Hippocampal formation (tissue), 2 donors: ENCODE measurements around the gene HIVEP3.
"Not testable (repeated sequence)": the region's sequence is repeated elsewhere in the genome, so short reads cannot be mapped to it uniquely, and the experiment has no call there.

ENCODE experiments used
- DNase-seq, 2 donors: peaks; one replicate each; lab custom pipeline; 2025; lab: John Stamatoyannopoulos, UW

Gene HIVEP3

DNA sequence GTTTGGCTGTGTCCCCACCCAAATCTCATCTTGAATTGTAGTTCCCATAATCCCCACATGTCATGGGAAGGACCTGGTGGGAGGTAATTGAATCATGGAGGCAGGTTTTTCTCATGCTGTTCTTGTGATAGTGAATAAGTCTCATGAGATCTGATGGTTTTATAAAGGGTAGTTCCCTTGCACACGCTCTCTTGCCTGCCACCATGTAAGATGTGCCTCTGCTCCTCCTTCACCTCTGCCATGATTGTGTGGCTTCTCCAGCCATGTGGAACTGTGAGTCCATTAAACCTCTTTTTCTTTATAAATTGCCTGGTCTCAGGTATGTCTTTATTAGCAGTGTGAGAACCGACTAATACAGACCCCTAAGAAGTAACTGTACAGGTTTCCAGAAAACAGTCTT, 2.5 kb upstream of the HIVEP3 start:
- not testable (repeated sequence) for DNase-seq

DNA sequence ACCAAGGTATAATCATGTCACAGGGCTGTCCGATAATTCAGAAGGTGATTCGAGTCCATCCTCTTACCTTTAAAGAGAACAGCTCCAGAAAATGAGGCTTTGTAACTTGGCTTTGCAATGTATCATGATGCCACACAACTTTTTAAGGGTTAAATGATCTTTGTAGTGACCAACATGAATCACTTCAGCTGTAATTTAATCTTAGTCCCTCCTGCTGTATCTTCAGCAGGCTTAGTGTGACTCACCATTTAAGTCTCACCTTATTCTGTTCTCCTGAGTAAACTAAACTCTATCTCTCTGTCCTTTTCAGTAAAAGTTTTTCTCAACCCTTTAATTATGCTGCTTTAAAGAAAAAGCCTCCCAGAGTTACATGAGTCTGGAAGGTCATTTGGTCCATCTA, 1.9 kb upstream of the HIVEP3 start:
- no peak for DNase-seq

DNA sequence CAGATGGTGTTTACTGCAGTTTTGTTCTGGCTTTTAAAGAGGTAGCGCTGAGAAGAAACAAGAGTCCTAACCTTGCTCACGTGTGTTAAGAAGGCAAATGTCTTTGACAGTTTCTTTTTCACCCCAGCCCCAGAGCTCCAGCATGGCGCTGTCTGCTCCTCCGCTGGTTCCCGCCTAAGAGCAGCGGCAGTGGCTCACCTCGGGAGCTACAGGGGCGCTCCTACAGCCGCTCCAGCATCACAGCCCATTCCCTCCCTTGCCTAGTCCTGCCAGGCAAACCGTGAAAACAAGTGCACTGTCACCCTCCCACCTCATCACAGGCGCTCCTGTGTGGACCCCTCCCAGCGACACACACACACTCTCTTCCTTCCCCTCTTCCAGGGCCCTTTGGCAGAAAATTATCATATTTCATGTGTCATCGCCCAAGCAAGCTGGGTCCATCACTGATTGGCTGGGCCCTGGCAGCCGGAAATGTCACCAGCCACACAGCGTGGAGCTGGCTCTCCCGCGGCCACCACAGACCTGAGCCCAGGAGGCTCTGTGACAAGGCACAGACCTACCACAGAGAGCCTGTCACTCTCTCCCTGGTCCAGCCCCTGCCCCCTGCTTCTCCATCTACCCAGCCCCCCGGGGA, 1.2 kb upstream of the HIVEP3 start:
- peak in 1 of 2 donors; percentile 28 for DNase-seq

DNA sequence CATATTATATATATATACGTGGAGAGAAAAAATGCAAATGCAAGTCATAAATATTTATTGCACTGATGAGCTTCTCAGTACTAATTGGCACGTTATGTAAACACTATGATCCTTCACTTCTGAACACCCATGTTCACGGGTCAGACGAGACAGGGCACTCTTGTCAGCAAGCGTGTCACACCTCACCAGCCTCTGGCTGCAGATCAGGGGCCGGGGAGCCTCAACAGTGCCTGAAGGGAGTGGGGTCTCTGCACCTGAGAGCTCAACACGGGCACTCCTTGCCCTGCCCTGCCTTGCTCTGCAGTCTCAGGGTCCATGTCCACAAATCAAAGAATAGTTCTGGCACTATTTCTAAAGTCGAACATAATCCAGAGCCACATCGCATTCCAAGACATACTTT, 409 bp upstream of the HIVEP3 start:
- DNase-seq: no peak

DNA sequence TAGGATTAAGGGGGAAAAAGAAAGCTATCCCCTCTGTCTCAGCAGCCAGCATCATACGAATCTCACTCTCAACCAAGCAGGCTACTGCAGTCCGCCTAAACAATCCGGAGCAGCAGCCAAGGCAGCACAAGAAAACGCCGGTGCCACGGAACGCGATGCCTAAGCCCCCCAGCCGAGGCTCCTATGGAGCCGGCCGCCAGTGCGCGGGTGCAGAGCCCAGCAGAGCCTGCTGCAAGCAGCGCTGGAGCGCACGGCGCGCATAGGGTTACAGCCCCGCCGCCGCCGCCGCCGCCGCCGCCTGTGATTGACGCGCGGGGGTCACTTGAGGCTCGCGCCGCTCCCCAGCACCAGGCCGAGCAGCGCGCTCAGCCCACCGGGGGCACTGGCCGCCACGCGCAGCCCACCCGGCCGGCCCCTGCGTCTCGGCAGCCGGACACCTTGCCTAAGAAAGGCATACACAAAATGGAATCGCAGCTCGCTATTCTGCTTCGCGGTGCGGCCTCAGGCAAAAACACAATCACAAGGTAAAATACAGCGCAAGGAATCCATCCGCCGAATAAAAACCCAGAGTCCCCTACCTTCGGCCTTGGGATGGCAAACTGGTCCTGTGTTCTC, 780 bp downstream of the HIVEP3 start:
- DNase-seq: peak in 1 of 2 donors; percentile 23

DNA sequence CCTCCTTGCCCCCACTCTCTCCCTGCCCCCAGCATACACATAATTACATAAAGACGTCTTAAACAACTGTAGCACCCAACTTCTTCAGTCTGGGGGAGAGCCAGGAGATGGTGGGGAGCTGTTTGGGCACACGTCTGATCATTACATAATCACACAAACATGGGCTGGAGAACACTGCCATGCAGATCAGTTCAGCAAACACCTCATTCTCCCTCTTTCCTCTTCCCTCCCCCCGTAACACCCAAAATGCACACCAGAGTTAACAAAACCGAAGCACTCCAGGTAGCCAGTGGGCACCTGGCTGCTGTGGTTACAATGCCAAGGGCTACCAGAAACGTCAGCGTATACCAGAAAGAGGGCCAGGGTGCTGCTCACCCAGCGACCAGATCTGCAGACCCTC, 1.6 kb downstream of the HIVEP3 start:
- DNase-seq: peak in 1 of 2 donors; percentile 22

DNA sequence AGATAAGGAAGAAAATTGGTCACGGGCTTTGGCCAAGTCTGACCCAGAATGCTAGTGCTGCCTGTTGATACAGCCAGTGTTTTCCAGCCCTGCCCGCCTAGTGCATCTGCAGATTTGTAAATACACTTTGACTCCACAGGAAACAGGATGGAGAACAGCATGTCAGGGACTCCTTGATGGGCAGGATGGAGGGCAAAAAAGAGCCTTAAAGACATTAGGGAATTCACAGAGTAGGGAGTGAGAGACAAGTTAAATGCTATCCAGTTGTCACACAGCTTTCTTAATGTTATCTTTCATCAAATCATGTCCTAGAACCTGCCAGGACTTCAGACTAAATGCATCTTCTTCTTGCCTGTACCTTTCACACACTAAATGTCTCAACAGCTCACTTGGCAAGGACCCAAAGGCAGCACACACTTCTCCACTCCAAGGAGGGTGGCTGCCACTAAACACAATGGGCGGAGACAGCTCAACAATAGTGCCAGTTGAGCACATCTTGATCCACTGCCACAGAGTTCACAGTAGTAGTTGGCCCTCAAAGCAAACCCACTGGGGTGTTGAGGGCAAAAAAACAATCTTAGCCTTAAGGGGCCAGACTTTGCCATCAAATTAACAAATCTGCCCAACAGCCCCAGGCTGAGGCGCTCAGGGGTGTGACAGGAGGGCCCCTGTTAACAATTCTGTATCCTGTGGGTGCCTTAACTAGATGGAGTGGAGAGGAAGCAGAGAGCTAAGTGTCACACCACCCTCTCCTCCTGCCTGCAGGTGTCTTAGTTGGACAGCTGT, 2.7 kb downstream of the HIVEP3 start:
- DNase-seq: peak in 1 of 2 donors; percentile 8

DNA sequence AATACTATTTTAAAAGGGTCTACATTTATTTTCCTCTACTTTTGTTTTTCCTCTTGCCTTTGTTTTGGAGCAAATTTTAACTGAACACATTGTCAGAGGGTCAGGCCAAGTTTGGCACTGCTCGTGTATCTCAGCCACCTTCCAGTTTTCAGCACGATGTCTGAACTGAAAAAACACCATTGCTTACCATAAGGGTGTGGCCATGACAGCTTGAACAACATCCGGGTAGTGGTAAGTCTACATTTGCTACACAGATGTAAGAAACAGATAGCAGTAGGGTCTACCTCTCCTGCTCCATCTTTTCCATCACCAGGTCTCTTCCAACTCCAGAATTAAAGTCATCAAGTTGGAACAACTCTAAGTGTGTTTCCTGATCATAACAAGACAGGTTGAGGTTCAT, 4.2 kb downstream of the HIVEP3 start:
- DNase-seq: no peak

DNA sequence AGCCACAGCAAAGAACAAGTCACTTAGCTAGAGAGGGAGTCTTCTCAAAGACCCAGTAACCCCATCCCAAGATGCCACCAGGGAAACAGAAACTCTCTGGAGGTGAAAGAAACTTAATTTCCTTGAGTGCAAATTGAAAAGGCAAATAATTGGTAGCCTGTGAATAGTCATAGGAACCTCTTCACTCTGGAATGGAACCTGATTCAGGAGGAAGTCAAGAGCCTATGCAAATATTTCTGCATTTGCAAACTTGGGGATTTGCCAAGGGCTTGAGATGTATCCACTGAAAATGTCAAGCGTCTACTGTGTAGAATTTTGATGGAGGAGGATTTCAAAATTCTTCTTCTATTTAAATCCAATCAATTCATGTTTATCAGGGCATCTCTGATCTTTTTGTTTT, 5.7 kb downstream of the HIVEP3 start:
- DNase-seq: no peak

DNA sequence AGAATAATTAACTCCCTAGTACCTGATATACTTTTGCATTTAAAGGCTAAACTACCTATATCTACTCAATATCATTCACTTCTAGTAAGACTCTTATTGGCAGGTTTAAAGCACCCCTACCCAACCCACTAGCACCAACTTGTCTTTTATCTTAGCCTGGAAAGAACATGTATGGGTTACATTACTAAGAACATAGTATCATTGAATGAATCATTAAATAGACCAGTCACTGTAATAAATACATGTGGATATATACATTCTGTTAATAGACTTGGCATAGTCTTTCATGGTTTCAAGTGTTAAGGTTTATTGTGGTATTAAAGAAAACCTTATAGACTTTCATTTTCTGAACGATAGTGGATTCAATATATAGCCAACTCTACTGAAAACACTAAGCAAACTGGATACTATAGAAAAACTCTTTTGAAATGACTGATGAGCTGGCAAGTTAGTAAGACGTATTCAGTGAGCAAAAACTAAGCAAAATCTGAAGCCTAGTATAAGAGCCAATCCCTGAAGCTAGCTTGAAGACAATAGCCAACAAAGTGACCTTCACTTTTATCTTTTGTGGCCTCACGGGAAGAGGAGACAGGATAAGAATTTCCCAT, 10.3 kb downstream of the HIVEP3 start:
- DNase-seq: no peak

DNA sequence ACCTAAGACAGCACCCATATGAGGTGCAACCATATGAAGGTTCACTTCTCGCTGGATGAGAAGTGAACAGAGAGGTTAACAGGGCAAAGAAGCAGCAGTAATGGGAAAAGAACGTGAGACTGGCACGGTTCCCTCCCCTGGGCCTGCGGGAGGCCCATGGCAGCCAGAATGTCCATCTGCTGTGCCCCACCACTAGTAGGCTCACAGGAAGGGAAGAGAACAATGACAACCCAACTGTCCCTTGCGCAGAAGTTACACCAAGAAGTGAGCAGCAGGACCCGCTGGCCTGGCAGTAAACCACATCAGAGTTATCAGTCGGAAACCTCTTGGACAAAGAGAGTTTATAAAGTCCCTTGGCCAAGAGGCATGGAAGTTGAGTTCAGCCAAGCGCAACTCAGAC, 11.3 kb downstream of the HIVEP3 start:
- no peak for DNase-seq

DNA sequence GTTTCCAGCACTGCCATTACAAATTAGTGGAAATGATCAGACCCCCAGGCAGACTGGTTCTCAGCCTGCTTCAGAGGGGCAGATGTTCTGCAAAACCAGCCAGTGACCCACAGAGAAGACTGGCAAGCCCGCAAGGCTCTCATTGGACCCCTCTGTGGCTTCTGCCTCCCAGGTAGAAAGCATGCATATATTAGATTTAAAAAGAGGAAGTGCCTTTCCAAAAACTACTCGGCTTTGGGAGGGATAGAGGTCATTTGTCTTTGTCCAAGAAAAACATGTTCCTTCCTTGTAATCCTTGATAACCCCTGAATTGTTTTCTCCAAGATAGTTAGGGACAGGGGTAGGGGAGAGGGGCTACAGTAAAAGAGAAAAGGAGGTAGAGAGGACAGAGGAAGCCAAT, 11.8 kb downstream of the HIVEP3 start:
- no peak for DNase-seq

DNA sequence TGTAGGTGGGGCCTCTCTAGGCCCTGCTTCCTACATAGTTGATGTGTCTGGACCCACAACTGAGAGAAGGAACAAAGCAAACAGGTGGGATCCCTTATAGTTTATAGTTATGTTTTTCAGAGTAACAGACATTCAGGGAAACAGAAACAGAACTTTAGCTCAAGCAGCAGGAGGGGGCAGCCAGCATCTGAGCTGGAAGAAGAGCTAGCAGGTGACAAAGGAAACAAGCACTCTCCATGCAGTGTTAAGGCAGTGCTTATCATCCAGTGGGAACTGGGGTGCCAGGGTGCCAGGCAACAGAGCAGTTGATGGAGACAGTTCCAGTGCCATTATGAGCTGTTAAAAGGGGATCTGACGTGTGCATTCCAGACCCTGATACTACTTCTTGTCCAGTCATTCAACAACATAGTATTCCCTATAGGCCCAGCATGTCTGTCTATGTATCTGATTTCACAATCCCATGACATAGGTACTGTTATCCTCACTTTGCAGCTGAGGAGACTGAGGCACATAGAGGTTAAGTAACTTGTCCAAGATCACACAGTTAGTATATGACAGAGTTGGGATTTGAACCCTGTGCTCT, 13.5 kb downstream of the HIVEP3 start:
- no peak for DNase-seq

DNA sequence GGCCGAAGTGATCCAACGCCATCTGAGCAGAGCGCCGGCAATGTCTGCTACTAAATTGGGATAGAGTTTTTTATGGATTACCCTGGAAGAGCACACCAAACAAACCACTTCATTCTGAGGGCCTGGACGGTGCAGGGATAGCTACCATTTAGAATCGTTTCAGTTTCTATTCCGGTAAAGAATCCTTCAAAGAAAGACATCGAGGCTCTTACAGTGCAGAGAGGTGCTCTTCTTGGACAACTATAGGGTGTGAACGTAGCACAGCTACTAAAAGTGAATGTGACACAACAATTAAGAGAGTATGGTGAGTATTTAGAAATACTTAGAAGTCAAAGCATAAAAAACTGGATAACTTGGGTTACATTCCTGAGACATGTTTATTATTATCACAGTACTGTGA, 16.1 kb downstream of the HIVEP3 start:
- DNase-seq: no peak

DNA sequence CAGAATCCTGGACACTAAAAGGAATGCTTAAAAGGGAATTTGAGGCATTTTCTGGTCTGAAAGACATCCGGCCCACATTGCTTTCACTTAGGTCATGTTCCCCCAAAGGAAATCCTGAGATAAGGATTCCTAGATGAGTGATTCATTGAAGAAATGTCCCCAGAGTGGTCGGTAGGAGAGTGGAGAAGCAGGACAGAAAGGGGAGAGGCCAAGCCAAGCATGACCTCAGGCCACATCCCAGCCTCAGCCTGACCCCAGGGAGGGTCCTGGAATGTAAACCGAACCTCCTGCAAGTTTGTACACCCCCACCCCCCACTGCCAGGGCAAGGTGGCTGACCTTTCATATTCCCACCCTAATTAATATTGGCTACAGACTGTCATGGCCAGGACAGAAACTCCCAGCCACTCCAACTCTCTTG, 16.6 kb downstream of the HIVEP3 start:
- DNase-seq: no peak

DNA sequence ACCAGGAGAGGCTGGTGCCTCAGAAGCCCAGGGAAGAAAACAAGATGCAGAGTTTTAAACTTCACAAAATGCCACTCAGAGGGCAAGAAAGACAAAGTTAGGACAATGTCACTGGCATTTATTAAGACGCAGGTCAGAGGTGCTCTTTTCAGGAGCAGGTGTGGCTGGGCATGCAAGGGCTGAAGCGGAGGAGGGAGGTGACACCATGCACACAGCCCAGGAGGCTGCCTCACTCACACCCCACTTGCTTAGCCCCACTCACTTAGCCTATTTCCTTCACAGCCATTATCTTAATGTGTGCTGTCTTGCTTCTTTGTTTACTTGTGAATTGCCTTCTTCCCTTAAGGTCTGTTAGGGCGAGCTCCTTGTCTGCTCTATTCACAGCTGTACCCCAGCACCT, 17.2 kb downstream of the HIVEP3 start:
- DNase-seq: no peak

DNA sequence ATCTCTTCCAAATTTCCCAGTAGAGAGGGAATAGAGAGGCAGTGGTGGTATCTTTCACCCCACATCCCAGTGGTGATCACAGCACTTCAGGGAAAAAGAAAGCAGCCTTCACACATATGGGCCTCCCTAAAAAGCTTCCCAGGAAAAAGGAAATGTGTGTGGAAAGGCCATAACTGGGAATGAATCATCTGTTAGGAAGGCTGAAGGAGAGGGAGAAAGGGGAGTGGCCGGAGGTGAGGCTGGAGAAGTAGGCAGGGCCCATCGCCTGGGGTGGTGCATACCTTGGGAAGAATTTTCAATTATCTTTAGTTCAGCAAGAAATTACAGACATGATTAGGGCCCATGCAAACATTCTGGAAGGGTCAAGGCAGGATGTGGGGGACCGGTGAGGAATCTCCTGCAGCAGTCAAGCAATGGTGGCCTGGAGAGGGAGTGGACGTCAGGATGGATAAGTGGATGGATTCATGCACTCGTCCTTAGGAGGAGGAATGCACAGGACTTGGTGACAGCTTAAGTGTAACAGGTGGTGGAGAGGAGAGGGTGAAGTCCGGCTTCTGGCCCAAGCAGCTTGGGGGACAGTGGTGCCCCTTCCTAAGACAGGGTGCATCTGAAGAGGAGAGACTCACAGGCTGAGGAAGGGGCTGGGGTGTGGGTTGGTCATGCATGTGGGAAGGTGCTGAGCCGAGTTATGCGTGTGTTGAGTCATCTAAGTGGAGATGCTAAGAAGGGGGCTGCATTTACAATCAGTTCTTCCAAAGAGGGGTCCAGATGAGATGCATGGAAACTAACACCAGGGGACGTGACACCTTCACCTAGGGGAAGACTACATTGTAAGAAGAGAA, 17.9 kb downstream of the HIVEP3 start:
- DNase-seq: no peak

DNA sequence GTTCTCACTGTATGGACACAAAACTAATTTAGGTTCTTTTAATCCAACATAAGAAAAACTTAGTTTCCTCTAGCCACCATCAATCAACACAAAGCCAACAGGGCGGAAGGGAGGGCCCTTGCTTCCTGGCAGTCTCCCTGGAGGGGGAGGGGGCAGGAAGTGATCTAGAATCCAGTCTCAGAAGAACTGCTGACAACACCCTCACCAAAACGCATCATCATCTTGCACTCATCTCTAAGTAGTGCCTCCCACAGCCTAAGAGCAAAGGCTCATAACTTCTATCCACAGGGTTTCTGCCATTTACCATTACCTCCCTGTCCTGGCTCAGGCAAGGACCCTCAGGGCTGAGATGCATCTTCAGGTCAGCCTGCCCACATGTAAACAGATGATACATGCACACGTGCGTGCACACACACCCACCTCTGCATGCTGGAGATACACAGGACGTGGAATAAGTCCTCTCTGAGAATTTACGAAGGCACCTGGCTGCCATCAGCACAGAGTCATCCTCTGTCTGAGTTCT, 20.5 kb downstream of the HIVEP3 start:
- DNase-seq: no peak

DNA sequence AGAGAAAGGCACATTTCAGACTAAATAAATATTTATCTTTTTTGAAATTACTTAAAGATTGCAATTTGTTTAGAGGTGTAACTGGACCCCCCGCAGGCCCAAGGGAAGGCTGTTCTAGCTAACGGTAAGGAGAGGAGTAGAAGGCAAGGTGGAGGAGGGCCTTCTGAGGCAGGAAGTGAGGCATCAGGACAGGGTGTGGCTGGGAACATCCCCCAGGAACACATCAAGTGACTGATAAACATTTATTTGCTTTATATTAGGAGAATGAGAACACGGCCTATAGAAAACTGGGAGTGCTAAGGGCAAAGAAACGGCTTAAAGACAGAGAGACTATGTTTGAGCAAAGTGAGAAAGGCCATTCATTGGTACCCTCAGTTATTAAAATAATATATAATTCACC, 23.2 kb downstream of the HIVEP3 start:
- no peak for DNase-seq

DNA sequence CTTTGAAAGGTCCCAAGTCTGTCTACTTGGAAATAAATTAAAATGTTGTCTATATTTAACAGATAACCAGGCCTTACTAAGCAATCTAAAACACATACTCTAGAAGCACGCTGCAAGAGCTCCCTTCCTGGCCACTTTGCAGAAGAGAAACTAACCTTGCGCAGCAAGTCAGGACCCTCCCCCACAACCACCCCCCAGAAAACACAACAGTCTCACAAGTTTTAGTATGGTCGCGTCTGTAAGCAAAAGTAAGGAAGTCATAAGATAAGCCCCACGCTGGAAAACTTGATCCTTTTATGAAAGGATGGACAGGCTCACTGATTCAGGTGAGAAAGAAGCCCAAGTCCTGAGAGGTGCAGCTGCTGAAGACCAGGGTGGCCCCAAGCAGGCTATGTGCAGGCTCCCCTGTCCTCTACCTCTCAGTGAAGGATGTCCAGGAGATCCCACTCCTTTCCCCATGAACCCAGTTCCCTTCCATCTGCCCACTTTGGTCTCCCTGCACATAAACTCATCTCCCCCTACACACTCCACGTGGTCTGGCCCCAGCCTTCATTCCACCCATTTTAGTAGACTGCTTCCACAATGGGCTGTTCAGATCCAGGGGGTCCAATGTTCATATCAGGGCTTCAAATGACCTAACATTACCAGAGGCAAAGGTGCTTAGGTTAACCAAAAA, 23.8 kb downstream of the HIVEP3 start:
- no peak for DNase-seq
